Kidney tubule cell (primary cell): ENCODE measurements around the gene CENPP.

Experiments
- DNase-seq: peaks from one replicate; pipeline ENCODE4 v3.0.0-alpha.2; 2018; ENCODE audit warnings: low spot score

The CENPP gene

GRCh38 chr9:92425474-92425873, 99.7 kb downstream of the CENPP start:
- DNase-seq = no peak

- DNase-seq = no peak
Observed at GRCh38 chr9:92426501-92427145, 100.9 kb downstream of the CENPP start.

GRCh38 chr9:92429836-92430235, 104.1 kb downstream of the CENPP start:
- DNase-seq = no peak

GRCh38 chr9:92432350-92432749, 106.6 kb downstream of the CENPP start:
- no peak for DNase-seq

GRCh38 chr9:92432972-92433548, 107.3 kb downstream of the CENPP start:
- DNase-seq = no peak

- no peak for DNase-seq
Observed at GRCh38 chr9:92435263-92435662, 109.5 kb downstream of the CENPP start.

- DNase-seq = no peak
Observed at GRCh38 chr9:92438900-92439526, 113.3 kb downstream of the CENPP start.

GRCh38 chr9:92439921-92440750, 114.4 kb downstream of the CENPP start:
- peak; percentile 56 for DNase-seq

GRCh38 chr9:92440751-92441046, 114.9 kb downstream of the CENPP start:
- DNase-seq = no peak

- DNase-seq = no peak
Observed at GRCh38 chr9:92444841-92445240, 119.1 kb downstream of the CENPP start.

- DNase-seq = no peak
Observed at GRCh38 chr9:92446536-92446935, 120.8 kb downstream of the CENPP start.

GRCh38 chr9:92455217-92455616, 129.5 kb downstream of the CENPP start:
- DNase-seq = peak; percentile 16

- no peak for DNase-seq
Observed at GRCh38 chr9:92457576-92457975, 131.8 kb downstream of the CENPP start.

- DNase-seq = no peak
Observed at GRCh38 chr9:92463387-92463786, 137.6 kb downstream of the CENPP start.

GRCh38 chr9:92463984-92464383, 138.2 kb downstream of the CENPP start:
- DNase-seq = peak; percentile 79

- no peak for DNase-seq
Observed at GRCh38 chr9:92467041-92467440, 141.3 kb downstream of the CENPP start.

GRCh38 chr9:92467511-92467910, 141.8 kb downstream of the CENPP start:
- DNase-seq = no peak

- DNase-seq = peak; percentile 74
Observed at GRCh38 chr9:92468206-92468605, 142.5 kb downstream of the CENPP start.

- no peak for DNase-seq
Observed at GRCh38 chr9:92474587-92474986, 148.8 kb downstream of the CENPP start.

- DNase-seq = no peak
Observed at GRCh38 chr9:92476962-92477361, 151.2 kb downstream of the CENPP start.

- DNase-seq = no peak
Observed at GRCh38 chr9:92478783-92479182, 153.0 kb downstream of the CENPP start.

GRCh38 chr9:92479346-92479745, 153.6 kb downstream of the CENPP start:
- DNase-seq = no peak

- no peak for DNase-seq
Observed at GRCh38 chr9:92480291-92480771, 154.6 kb downstream of the CENPP start.
